Erythroblast (primary cell): ENCODE results near the gene SYS1.

Experiments used
- GATA1 ChIP-seq: IDR thresholded peaks from 2 replicates; pipeline ENCODE4 v1.6.1; 2011; ENCODE audit warnings: low read depth, mild to moderate bottlenecking, control low read depth, low read length, moderate library complexity
- POLR2A ChIP-seq: IDR thresholded peaks from 2 replicates; pipeline ENCODE4 v1.6.1; 2011; ENCODE audit warnings: mild to moderate bottlenecking, low read length

- TF ChIP-seq POLR2A = no peak
- no peak for TF ChIP-seq GATA1
These were observed 42.8 kb downstream of the SYS1 start for GRCh38 chr20:45405571-45406259.
